HEK293 (cell line): ENCODE results near the gene SPACA6.

ENCODE experiments used
- CTCF ChIA-PET: fragments of 350-600 bp; formaldehyde crosslinking; extraction: SDS; loops from one replicate; lab custom pipeline; 2021; ENCODE audit warnings: antibody characterized with exemption; lab: Yijun Ruan, JAX
- POLR2A ChIA-PET: fragments of 300-600 bp; formaldehyde crosslinking; extraction: SDS; loops from one replicate; lab custom pipeline; 2020; ENCODE audit warnings: antibody characterized with exemption, inconsistent platforms; lab: Yijun Ruan, JAX
- H3K27ac ChIP-seq: fragments of 200-500 bp; sonication (Bioruptor generic); 2 replicates; pipeline ENCODE4 v1.5.1; 2014; ENCODE audit warnings: low read depth, low read length, control low read depth, inconsistent platforms; ENCODE audit errors: extremely low read depth
- H3K36me3 ChIP-seq, 2 experiments: fragments of 200-500 bp in 1 of 2; sonication (Bioruptor generic) in 1 of 2; 1 replicate in 1 of 2; 2 replicates in 1 of 2; pipeline ENCODE4 v1.5.1; 2014 to 2017; ENCODE audit warnings: inconsistent platforms in 2 of 2, low read length in 2 of 2; ENCODE audit not compliant: control insufficient read depth in 2 of 2, insufficient read depth in 1 of 2
- H3K4me1 ChIP-seq: fragments of 200-500 bp; sonication (Bioruptor generic); 2 replicates; pipeline ENCODE4 v1.5.1; 2014; ENCODE audit warnings: mild to moderate bottlenecking, low read length, inconsistent platforms; ENCODE audit not compliant: control insufficient read depth, insufficient read depth
- H3K4me3 ChIP-seq: 2 replicates; pipeline ENCODE4 v1.5.1; 2011; ENCODE audit warnings: low read depth, mild to moderate bottlenecking, control low read depth, low read length, moderate library complexity
- H3K9me3 ChIP-seq: fragments of 200-500 bp; sonication (Bioruptor generic); 2 replicates; pipeline ENCODE4 v1.5.1; 2014; ENCODE audit warnings: low read depth, low read length, inconsistent platforms; ENCODE audit not compliant: control insufficient read depth, insufficient read depth
- ATF2 ChIP-seq: fragments of 450-650 bp; formaldehyde crosslinking; IDR thresholded peaks from 2 replicates; pipeline ENCODE4 v1.5.1; 2016; ENCODE audit warnings: missing biosample characterization, missing genetic modification characterization, low read depth
- HOXC10 ChIP-seq: sonication (generic); formaldehyde crosslinking; IDR thresholded peaks from 2 replicates; pipeline ENCODE4 v1.8.1; 2023; ENCODE audit warnings: mild to moderate bottlenecking, missing genetic modification reagents
- PRDM1 ChIP-seq: fragments of 450-650 bp; formaldehyde crosslinking; IDR thresholded peaks from 2 replicates; pipeline ENCODE4; 2016; ENCODE audit warnings: missing biosample characterization, missing genetic modification characterization
- REPIN1 ChIP-seq: fragments of 450-650 bp; formaldehyde crosslinking; IDR thresholded peaks from 2 replicates; pipeline ENCODE4 v1.5.1; 2017; ENCODE audit warnings: missing biosample characterization, missing genetic modification characterization, low read depth
- YY1 ChIP-seq: fragments of 450-650 bp; formaldehyde crosslinking; IDR thresholded peaks from 2 replicates; pipeline ENCODE4 v1.5.1; 2018; ENCODE audit warnings: missing biosample characterization, missing genetic modification characterization
- ZBTB7A ChIP-seq: fragments of 450-650 bp; formaldehyde crosslinking; IDR thresholded peaks from 2 replicates; pipeline ENCODE4 v1.5.1; 2016; ENCODE audit warnings: low read depth, missing biosample characterization, missing genetic modification characterization
- ZFHX2 ChIP-seq: fragments of 450-650 bp; formaldehyde crosslinking; conservative IDR thresholded peaks from 2 replicates; pipeline ENCODE4 v1.5.1; 2016; ENCODE audit warnings: missing biosample characterization, missing genetic modification characterization
- ZFP69B ChIP-seq: fragments of 450-650 bp; formaldehyde crosslinking; IDR thresholded peaks from 2 replicates; pipeline ENCODE4 v1.5.1; 2016; ENCODE audit warnings: missing biosample characterization, missing genetic modification characterization
- ZNF184 ChIP-seq: fragments of 450-650 bp; IDR thresholded peaks from 2 replicates; pipeline ENCODE4 v1.5.1; 2018; ENCODE audit warnings: missing biosample characterization, mild to moderate bottlenecking, missing genetic modification characterization
- ZNF23 ChIP-seq: fragments of 450-650 bp; formaldehyde crosslinking; IDR thresholded peaks from 2 replicates; pipeline ENCODE4 v1.5.1; 2016; ENCODE audit warnings: missing biosample characterization, missing genetic modification characterization, borderline replicate concordance
- ZNF24 ChIP-seq: fragments of 450-650 bp; formaldehyde crosslinking; IDR thresholded peaks from 2 replicates; pipeline ENCODE4 v1.5.1; 2016; ENCODE audit warnings: missing biosample characterization, missing genetic modification characterization
- ZNF248 ChIP-seq: fragments of 450-650 bp; formaldehyde crosslinking; IDR thresholded peaks from 2 replicates; pipeline ENCODE4 v1.5.1; 2017; ENCODE audit warnings: missing biosample characterization, missing genetic modification characterization
- ZNF26 ChIP-seq: fragments of 450-650 bp; formaldehyde crosslinking; IDR thresholded peaks from 2 replicates; pipeline ENCODE4 v1.5.1; 2016; ENCODE audit warnings: missing biosample characterization, missing genetic modification characterization
- ZNF335 ChIP-seq: fragments of 450-650 bp; formaldehyde crosslinking; conservative IDR thresholded peaks from 2 replicates; pipeline ENCODE4 v1.5.1; 2016; ENCODE audit warnings: missing biosample characterization, missing genetic modification characterization
- ZNF416 ChIP-seq: fragments of 450-650 bp; formaldehyde crosslinking; IDR thresholded peaks from 2 replicates; pipeline ENCODE4 v1.5.1; 2016; ENCODE audit warnings: missing biosample characterization, missing genetic modification characterization
- ZNF473 ChIP-seq: fragments of 450-650 bp; formaldehyde crosslinking; IDR thresholded peaks from 2 replicates; pipeline ENCODE4 v1.5.1; 2017; ENCODE audit warnings: missing biosample characterization, missing genetic modification characterization
- ZNF501 ChIP-seq: fragments of 450-650 bp; formaldehyde crosslinking; IDR thresholded peaks from 2 replicates; pipeline ENCODE4 v1.5.1; 2016; ENCODE audit warnings: missing biosample characterization, missing genetic modification characterization
- ZNF548 ChIP-seq: fragments of 450-650 bp; formaldehyde crosslinking; IDR thresholded peaks from 2 replicates; pipeline ENCODE4 v1.5.1; 2016; ENCODE audit warnings: missing biosample characterization, missing genetic modification characterization
- ZNF549 ChIP-seq: fragments of 450-650 bp; IDR thresholded peaks from 2 replicates; pipeline ENCODE4 v1.5.1; 2018; ENCODE audit warnings: missing biosample characterization, missing genetic modification characterization, mild to moderate bottlenecking, inconsistent platforms, moderate library complexity
- ZNF561 ChIP-seq: fragments of 450-650 bp; IDR thresholded peaks from 2 replicates; pipeline ENCODE4 v1.5.1; 2018; ENCODE audit warnings: missing biosample characterization, missing genetic modification characterization, borderline replicate concordance
- ZNF660 ChIP-seq: fragments of 450-650 bp; IDR thresholded peaks from 2 replicates; pipeline ENCODE4 v1.5.1; 2018; ENCODE audit warnings: missing biosample characterization, mild to moderate bottlenecking, missing genetic modification characterization
- ZNF76 ChIP-seq: fragments of 450-650 bp; formaldehyde crosslinking; IDR thresholded peaks from 2 replicates; pipeline ENCODE4; 2016; ENCODE audit warnings: low read depth, missing biosample characterization, missing genetic modification characterization, borderline replicate concordance
- ZNF792 ChIP-seq: fragments of 450-650 bp; formaldehyde crosslinking; IDR thresholded peaks from 2 replicates; pipeline ENCODE4 v1.5.1; 2016; ENCODE audit warnings: missing biosample characterization, missing genetic modification characterization
- TF ChIP-seq, protein P1 (sequence below): fragments of 450-650 bp; formaldehyde crosslinking; IDR thresholded peaks from 2 replicates; pipeline ENCODE4 v1.5.1; 2017; ENCODE audit warnings: missing biosample characterization, mild to moderate bottlenecking, missing genetic modification characterization, moderate library complexity
- TF ChIP-seq, protein P2 (sequence below): fragments of 450-650 bp; formaldehyde crosslinking; conservative IDR thresholded peaks from 2 replicates; pipeline ENCODE4 v1.5.1; 2016; ENCODE audit warnings: low read depth, missing biosample characterization, missing genetic modification characterization
- TF ChIP-seq, protein P3 (sequence below): fragments of 450-650 bp; formaldehyde crosslinking; IDR thresholded peaks from 2 replicates; pipeline ENCODE4 v1.5.1; 2016; ENCODE audit warnings: missing biosample characterization, missing genetic modification characterization

Gene SPACA6

DNA sequence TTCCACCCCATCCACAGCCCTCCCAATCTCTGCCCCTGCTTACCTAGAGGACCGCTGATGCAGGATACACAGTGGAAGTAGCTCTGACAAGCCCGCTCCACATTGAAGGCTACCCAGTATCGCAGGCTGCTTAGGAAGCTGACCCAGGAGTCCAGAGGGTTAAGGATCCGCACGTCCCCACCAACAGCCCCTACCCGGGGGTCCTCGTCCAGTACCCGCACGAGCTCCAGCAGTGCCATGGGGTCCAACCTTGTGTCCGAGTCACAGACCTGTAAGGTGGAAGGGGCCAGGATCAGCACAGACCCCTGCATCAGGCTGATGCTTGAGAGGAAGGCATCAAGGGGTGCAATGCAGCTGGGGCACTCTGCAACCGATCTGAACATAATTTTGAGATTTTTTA, 23.8 kb downstream of the SPACA6 start:
- H3K4me3 ChIP-seq, result no peak overlapping the region

DNA sequence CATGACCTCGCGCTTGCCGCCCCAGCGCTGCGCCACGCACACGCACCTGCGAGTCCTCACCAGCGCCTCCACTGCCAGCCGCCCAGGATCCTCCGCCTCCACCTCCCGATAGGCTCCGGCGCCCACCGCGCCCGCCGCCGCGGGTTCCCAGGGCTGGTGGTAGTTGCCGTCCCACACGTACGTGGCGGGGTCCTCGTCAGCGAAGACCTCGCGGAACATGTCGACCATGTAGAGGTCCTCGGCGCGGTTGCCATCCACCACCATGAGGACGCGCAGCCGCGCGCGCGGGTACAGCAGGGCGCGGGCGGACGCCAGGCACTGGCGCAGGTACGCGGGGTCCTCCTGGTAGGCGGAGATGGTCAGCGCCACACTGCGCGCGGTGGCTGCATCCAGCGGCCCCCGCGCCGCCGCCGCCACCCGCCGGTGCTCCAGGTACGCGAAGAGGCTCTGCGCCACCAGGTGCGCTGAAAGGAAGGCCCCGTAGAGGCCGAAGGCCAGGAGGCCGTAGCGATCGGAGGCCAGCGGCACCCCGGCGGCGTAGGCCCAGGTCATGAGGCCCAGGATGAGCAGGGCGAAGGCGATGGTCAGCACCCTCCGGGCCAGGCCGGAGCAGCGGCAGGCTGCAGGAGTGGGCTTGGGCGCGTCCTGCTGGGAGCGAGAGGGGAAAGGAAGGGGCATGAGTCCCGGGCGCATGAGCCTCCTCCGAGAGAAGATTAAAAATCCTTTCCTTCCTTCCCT, 26.3 kb downstream of the SPACA6 start:
- no peak for TF ChIP-seq ZNF248 (tag by site-specific recombination)
- no peak for TF ChIP-seq ZFHX2 (tag by site-specific recombination)
- no peak for TF ChIP-seq HOXC10
- TF ChIP-seq, protein P1, sequence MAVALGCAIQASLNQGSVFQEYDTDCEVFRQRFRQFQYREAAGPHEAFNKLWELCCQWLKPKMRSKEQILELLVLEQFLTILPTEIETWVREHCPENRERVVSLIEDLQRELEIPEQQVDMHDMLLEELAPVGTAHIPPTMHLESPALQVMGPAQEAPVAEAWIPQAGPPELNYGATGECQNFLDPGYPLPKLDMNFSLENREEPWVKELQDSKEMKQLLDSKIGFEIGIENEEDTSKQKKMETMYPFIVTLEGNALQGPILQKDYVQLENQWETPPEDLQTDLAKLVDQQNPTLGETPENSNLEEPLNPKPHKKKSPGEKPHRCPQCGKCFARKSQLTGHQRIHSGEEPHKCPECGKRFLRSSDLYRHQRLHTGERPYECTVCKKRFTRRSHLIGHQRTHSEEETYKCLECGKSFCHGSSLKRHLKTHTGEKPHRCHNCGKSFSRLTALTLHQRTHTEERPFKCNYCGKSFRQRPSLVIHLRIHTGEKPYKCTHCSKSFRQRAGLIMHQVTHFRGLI (tag by site-specific recombination), result no peak
- no peak for TF ChIP-seq ZNF473
- no peak for TF ChIP-seq ZNF561 (tag by site-specific recombination)
- TF ChIP-seq ZNF26, result no peak
- no peak for TF ChIP-seq ZNF548 (tag by site-specific recombination)
- TF ChIP-seq ZNF660 (tag by site-specific recombination), result no peak
- TF ChIP-seq ZNF416 (tag by site-specific recombination), result no peak
- no peak for TF ChIP-seq PRDM1 (tag by site-specific recombination)
- no peak for TF ChIP-seq ZFP69B
- no peak for TF ChIP-seq ZNF335 (tag by site-specific recombination)
- TF ChIP-seq, protein P2, sequence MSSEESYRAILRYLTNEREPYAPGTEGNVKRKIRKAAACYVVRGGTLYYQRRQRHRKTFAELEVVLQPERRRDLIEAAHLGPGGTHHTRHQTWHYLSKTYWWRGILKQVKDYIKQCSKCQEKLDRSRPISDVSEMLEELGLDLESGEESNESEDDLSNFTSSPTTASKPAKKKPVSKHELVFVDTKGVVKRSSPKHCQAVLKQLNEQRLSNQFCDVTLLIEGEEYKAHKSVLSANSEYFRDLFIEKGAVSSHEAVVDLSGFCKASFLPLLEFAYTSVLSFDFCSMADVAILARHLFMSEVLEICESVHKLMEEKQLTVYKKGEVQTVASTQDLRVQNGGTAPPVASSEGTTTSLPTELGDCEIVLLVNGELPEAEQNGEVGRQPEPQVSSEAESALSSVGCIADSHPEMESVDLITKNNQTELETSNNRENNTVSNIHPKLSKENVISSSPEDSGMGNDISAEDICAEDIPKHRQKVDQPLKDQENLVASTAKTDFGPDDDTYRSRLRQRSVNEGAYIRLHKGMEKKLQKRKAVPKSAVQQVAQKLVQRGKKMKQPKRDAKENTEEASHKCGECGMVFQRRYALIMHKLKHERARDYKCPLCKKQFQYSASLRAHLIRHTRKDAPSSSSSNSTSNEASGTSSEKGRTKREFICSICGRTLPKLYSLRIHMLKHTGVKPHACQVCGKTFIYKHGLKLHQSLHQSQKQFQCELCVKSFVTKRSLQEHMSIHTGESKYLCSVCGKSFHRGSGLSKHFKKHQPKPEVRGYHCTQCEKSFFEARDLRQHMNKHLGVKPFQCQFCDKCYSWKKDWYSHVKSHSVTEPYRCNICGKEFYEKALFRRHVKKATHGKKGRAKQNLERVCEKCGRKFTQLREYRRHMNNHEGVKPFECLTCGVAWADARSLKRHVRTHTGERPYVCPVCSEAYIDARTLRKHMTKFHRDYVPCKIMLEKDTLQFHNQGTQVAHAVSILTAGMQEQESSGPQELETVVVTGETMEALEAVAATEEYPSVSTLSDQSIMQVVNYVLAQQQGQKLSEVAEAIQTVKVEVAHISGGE (tag by site-specific recombination), result no peak
- TF ChIP-seq ZNF501 (tag by site-specific recombination), result no peak
- TF ChIP-seq ZNF76 (tag by site-specific recombination), result no peak
- H3K4me1 ChIP-seq, result no peaks in the 10 kb centered on the region
- ChIA-PET POLR2A (no interaction called here), CTCF (no interaction called here)
- H3K9me3 ChIP-seq, result no peaks in the 10 kb centered on the region
- H3K36me3 ChIP-seq, result no peaks in the 10 kb centered on the region
- H3K27ac ChIP-seq, result no peak overlapping the region
- no peak overlapping the region for H3K4me3 ChIP-seq

More for the DNA sequence above, 23.8 kb downstream of the SPACA6 start:
- no peaks in the 10 kb centered on the region for H3K36me3 ChIP-seq
- no peak for TF ChIP-seq ZNF23 (tag by site-specific recombination)
- no peak for TF ChIP-seq ZBTB7A
- TF ChIP-seq ZNF549 (tag by site-specific recombination), result no peak
- TF ChIP-seq ZNF24 (tag by site-specific recombination), result no peak
- TF ChIP-seq ZNF792 (tag by site-specific recombination), result no peak
- TF ChIP-seq, protein P3, sequence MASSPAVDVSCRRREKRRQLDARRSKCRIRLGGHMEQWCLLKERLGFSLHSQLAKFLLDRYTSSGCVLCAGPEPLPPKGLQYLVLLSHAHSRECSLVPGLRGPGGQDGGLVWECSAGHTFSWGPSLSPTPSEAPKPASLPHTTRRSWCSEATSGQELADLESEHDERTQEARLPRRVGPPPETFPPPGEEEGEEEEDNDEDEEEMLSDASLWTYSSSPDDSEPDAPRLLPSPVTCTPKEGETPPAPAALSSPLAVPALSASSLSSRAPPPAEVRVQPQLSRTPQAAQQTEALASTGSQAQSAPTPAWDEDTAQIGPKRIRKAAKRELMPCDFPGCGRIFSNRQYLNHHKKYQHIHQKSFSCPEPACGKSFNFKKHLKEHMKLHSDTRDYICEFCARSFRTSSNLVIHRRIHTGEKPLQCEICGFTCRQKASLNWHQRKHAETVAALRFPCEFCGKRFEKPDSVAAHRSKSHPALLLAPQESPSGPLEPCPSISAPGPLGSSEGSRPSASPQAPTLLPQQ (tag by site-specific recombination), result no peak
- no peak for TF ChIP-seq ZNF184
- TF ChIP-seq REPIN1 (tag by site-specific recombination), result no peak
- TF ChIP-seq YY1 (tag by site-specific recombination), result no peak
- TF ChIP-seq ATF2, result no peak
- no peak for TF ChIP-seq ZNF335 (tag by site-specific recombination)
- H3K27ac ChIP-seq, result no peak overlapping the region
- H3K4me1 ChIP-seq, result no peaks in the 10 kb centered on the region
- CTCF ChIA-PET, result interaction anchor here (1.2 to 1.5 kb wide), 2 partner anchors 91 to 244 kb away, joined by 3 to 5 read pairs; no protein-coding TSS in a partner anchor
- H3K9me3 ChIP-seq, result no peaks in the 10 kb centered on the region
- POLR2A ChIA-PET, result no interaction called here
